DND-41 (cell line): ENCODE results near the gene ARHGAP24.

Source experiments
- EZH2 ChIP-seq: IDR thresholded peaks from 3 replicates; pipeline ENCODE4 v1.6.1; 2012; ENCODE audit warnings: borderline replicate concordance, low read depth, mild to moderate bottlenecking, moderate library complexity, low read length, inconsistent platforms; ENCODE audit not compliant: severe bottlenecking
- TF ChIP-seq, protein P1 (sequence below): IDR thresholded peaks from 2 replicates; pipeline ENCODE4 v1.5.1; 2012; ENCODE audit warnings: borderline replicate concordance, low read length, moderate library complexity, mild to moderate bottlenecking; ENCODE audit not compliant: poor library complexity, severe bottlenecking; ENCODE audit errors: extremely low read depth

- TF ChIP-seq, protein P1, sequence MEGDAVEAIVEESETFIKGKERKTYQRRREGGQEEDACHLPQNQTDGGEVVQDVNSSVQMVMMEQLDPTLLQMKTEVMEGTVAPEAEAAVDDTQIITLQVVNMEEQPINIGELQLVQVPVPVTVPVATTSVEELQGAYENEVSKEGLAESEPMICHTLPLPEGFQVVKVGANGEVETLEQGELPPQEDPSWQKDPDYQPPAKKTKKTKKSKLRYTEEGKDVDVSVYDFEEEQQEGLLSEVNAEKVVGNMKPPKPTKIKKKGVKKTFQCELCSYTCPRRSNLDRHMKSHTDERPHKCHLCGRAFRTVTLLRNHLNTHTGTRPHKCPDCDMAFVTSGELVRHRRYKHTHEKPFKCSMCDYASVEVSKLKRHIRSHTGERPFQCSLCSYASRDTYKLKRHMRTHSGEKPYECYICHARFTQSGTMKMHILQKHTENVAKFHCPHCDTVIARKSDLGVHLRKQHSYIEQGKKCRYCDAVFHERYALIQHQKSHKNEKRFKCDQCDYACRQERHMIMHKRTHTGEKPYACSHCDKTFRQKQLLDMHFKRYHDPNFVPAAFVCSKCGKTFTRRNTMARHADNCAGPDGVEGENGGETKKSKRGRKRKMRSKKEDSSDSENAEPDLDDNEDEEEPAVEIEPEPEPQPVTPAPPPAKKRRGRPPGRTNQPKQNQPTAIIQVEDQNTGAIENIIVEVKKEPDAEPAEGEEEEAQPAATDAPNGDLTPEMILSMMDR = no peak
- TF ChIP-seq EZH2 = no peak
These were observed 450.1 kb downstream of the ARHGAP24 start for GRCh38 chr4:85925071-85925470.
